GM12872 (cell line): ENCODE data around the gene DNMT3A.

ENCODE experiments used
- TF ChIP-seq, protein P1 (sequence below): IDR thresholded peaks from 3 replicates; pipeline ENCODE4 v1.5.1; 2011; ENCODE audit warnings: low read depth, mild to moderate bottlenecking, low read length, moderate library complexity; ENCODE audit not compliant: insufficient read depth

DNMT3A gene

DNA sequence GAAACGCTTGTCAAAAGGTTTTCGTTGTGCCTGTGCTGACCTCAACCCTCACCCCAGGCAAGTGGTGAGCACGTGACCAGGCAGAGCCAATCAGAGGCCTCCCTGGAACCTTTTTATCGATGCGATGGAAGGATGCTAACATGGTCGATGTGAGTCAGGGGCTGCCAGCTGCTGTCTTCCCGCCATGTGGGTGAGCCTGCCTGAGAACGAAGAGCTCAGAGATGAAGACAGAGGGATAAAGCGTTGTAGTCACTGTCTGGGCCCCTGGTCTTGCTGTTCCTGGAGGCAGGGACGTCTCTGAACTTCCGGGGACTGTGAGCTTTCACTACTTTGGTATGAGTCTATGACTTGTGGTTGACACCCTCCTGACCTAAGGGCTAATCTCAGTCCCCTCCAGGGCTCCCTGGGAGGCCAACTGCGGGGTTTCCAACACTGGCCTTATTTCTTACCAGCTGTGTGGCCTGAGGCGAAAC is 18.6 kb downstream of the DNMT3A start:
- TF ChIP-seq, protein P1, sequence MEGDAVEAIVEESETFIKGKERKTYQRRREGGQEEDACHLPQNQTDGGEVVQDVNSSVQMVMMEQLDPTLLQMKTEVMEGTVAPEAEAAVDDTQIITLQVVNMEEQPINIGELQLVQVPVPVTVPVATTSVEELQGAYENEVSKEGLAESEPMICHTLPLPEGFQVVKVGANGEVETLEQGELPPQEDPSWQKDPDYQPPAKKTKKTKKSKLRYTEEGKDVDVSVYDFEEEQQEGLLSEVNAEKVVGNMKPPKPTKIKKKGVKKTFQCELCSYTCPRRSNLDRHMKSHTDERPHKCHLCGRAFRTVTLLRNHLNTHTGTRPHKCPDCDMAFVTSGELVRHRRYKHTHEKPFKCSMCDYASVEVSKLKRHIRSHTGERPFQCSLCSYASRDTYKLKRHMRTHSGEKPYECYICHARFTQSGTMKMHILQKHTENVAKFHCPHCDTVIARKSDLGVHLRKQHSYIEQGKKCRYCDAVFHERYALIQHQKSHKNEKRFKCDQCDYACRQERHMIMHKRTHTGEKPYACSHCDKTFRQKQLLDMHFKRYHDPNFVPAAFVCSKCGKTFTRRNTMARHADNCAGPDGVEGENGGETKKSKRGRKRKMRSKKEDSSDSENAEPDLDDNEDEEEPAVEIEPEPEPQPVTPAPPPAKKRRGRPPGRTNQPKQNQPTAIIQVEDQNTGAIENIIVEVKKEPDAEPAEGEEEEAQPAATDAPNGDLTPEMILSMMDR, result no peak

DNA sequence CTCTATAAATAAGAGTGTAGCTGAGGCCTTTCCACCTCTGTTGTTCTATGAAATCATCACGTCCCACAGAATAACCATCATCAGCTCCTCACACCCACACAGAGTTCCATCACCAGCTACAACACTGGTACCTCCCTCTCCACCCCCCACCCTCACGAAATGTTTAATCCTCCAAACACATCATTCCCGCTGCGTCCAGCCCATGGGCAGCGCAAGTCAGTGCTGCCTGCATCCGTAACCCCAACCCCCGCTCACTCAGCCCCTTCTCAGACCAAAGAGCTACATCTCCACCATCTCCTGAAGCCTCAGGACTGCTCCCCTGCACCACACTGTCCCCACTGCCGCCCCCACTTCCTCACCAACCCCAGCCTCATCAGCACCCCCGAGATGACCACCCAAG is 19.4 kb downstream of the DNMT3A start:
- TF ChIP-seq, protein P1, result no peak

DNA sequence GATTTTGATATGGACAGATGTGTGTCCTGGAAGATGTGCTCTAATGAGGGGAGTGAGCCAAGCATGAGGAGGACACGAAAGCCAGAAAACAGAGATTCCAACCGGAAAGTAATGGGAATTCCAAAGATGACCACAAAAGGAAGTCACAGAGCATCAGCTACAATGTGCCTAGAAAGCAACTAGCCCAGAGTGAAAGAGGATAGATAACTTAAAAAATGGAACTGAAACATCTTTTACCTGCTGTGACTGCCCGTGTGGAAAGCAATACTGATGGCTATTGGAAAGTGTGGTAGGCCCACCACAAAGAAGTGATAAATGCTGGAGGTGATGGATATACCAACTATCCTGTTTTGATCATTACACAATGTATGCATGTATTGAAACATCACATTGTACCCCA is 21.6 kb downstream of the DNMT3A start:
- TF ChIP-seq, protein P1, result no peak

DNA sequence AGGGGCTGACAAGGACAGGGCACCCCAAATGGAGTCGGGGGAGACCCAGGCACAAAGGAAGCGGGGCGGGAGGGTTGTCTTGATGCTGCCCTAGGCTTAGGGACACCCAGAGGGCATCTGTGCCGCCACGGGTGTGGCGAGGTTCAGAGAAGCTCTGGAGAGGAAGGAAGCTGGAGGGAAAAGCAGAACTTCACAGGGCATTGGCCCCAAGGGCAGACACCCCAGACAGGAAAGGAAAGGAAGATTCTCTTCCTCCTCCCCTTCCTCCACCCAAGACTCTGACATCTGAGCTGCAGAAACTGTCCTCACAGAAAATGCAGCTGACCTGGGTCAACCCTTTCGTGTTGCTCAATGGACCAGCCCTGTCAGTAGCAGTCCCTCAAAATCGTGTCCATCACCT is 25.6 kb downstream of the DNMT3A start:
- TF ChIP-seq, protein P1, result no peak

DNA sequence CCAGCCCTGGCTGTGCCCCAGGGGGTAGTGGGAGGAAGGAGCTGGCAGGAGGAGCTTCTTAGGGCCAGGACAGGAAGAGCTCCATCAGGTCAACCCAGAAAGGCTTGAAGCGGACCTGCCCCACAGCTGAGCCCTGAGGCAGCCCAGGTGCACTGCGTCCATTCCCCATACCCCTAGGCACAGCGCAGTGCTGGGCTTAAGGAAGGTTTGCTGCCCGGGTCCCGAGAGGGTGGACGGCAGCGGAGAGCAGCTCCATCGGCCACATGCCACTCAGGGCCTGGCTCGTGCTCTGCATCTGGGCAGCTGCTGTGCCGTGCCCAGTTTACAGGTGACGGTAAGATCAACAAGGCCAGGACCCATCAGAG is 26.4 kb downstream of the DNMT3A start:
- TF ChIP-seq, protein P1, result no peak

DNA sequence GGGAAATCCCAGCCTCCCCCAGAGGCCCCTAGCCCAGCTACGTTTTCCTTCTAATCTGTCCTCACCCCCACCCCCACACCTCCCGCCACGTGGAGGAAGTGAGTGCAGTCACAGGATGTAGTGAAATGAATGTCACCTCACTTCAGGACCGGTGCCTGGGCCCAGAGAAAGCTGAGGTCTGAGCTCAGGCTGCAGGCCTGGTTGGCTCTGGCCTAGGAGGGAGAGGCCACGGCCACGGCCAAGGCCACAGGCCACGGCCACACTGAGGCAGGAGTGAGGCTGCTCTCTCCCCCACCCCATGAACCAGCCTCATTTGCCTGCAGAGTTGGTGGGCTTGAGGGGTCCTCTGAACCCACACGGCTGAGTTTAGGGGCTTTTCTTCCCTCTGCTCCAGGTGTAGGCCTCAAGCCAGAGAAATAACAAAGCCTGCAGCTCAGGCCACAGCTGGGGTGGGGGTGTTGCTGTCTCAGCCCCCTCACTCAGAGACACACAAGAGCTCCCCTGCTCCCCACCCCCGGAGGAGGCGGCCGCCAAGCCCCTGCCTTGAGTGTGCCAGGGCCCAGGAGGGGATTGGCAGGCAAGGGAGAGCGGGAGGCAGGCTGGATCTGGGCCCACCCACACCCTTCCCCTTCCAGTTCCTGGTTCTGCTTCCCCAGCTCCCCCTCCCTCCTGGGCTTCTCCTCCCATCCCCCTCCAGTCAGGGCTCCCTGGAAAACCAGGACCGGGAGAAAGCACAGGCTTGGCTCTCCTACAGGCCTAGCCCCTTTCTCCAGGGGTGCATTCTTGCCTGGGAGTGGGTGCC is 27.0 kb downstream of the DNMT3A start:
- TF ChIP-seq, protein P1, result no peak

DNA sequence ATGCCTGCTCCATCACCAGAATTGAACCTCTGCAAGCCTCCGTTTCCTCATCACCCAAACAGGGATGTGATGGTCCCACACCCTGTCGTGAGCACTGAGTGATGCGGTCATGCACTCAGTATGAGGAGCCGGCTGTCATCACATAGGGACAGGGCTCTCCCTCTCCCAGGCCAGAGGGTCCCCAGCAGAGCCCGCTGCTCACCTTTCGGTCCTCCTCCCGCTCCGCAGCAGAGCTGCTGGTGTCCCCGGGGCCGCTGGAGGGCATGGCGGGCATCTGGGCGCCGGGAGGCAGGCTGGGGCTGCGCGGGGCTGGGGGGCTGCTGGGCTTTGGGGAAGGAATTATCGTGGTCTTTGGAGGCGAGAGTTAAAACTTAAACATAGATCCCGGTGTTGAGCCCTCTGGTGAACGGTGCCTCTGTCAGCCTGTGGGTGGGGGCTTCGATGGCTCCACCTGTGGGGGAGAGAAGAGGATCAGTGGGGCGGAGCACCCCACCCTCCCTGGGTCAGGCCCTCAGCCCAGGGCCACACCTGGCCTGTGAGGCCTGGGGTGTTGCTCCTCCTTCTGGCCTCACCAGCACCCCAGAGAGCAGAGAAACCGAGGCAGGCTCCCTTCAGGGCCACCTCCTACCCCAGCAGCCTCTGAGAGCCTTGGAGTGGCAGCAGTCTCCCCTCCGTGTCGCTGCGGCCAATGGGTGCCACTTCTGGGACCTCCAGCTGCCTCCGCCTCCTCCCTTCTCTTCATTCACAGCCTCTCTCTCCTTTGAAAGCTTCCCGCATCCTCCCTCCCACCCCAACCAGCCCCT is 27.8 kb downstream of the DNMT3A start:
- TF ChIP-seq, protein P1, result no peak
